OCI-LY7 (cell line): ENCODE results near the gene TMEM244.

Source experiments
- EZH2phosphoT487 ChIP-seq: fragments of 200-600 bp; sonication (generic); IDR thresholded peaks from 2 replicates; pipeline ENCODE4 v1.6.1; 2018; ENCODE audit warnings: low read depth, borderline replicate concordance, mild to moderate bottlenecking, mixed run types, antibody characterized with exemption, low read length, moderate library complexity, mixed read lengths
- TF ChIP-seq, protein P1 (sequence below): fragments of 200-600 bp; sonication (generic); conservative IDR thresholded peaks from 2 replicates; pipeline ENCODE4 v1.5.1; 2014; ENCODE audit warnings: mild to moderate bottlenecking, antibody characterized with exemption, low read length, moderate library complexity, mixed read lengths

GRCh38 chr6:129787816-129788215 lies 73.3 kb downstream of the TMEM244 start:
- TF ChIP-seq, protein P1, sequence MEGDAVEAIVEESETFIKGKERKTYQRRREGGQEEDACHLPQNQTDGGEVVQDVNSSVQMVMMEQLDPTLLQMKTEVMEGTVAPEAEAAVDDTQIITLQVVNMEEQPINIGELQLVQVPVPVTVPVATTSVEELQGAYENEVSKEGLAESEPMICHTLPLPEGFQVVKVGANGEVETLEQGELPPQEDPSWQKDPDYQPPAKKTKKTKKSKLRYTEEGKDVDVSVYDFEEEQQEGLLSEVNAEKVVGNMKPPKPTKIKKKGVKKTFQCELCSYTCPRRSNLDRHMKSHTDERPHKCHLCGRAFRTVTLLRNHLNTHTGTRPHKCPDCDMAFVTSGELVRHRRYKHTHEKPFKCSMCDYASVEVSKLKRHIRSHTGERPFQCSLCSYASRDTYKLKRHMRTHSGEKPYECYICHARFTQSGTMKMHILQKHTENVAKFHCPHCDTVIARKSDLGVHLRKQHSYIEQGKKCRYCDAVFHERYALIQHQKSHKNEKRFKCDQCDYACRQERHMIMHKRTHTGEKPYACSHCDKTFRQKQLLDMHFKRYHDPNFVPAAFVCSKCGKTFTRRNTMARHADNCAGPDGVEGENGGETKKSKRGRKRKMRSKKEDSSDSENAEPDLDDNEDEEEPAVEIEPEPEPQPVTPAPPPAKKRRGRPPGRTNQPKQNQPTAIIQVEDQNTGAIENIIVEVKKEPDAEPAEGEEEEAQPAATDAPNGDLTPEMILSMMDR: no peak
- TF ChIP-seq EZH2phosphoT487: no peak
